HCT116 (cell line): ENCODE data around the gene KRTAP10-7. TPM values are rescaled to one million over a fixed set of nuclear protein-coding genes. Genes with fewer than 3 reads are reported as not detected.

Experiments used
- ATAC-seq: fragments of 200-7000 bp; cut with Tn5 transposase; 2 replicates; pipeline ENCODE4 v1.9.1; 2020; ENCODE audit warnings: mild to moderate bottlenecking, moderate library complexity
- BruUV-seq: library from RNA; stranded (reverse); fragments of 400-500 nt; replicated peaks from 2 replicates; lab custom pipeline; 2021; lab: Mats Ljungman, UMichigan
- CTCF ChIA-PET: fragments of 300-600 bp; sonication (Branson Sonifier 250); formaldehyde crosslinking; loops from one replicate; lab custom pipeline; 2021; ENCODE audit warnings: antibody characterized with exemption; lab: Charles Lee
- POLR2A ChIA-PET: fragments of 300-600, 350-600 bp; sonication (Branson Sonifier 250); formaldehyde crosslinking; loops from one replicate; lab custom pipeline; 2021; ENCODE audit warnings: antibody characterized with exemption; lab: Charles Lee
- RAD21 ChIA-PET, 2 experiments: fragments of 300-600 bp; sonication (Branson Sonifier 250); formaldehyde crosslinking; loops; one replicate each; lab custom pipeline; 2023; ENCODE audit warnings: low total read pairs in 2 of 2; ENCODE audit not compliant: uncharacterized antibody in 2 of 2, unreplicated experiment in 2 of 2, low non-redundant PET in 1 of 2; lab: Charles Lee
- DNase-seq: peaks from one replicate; pipeline ENCODE4 v3.0.0-alpha.2; 2010; ENCODE audit warnings: low read depth, low spot score
- H2AFZ ChIP-seq: fragments of 200-600 bp; shearing (Covaris generic), sonication (generic); 2 replicates; pipeline ENCODE4 v1.6.1; 2017; ENCODE audit warnings: low read depth, mixed run types, mixed read lengths, antibody characterized with exemption, low read length; ENCODE audit not compliant: poor library complexity, severe bottlenecking
- H3K27ac ChIP-seq: 2 replicates; pipeline ENCODE4 v1.5.1; 2012; ENCODE audit warnings: low read depth, low read length
- H3K27me3 ChIP-seq: fragments of 200-600 bp; sonication (generic); 2 replicates; pipeline ENCODE4 v1.6.1; 2016; ENCODE audit warnings: mixed run types, low read length, mixed read lengths; ENCODE audit not compliant: insufficient read depth
- H3K36me3 ChIP-seq, 2 experiments: fragments of 200-500 bp in 1 of 2; fragments of 200-600 bp in 1 of 2; sonication (Bioruptor generic) in 1 of 2; sonication (generic) in 1 of 2; 2 replicates each; pipeline versions ENCODE4 v1.5.1 to v1.6.1; 2014 to 2016; ENCODE audit warnings: low read length in 2 of 2, inconsistent platforms in 1 of 2, mixed read lengths in 1 of 2, mixed run types in 1 of 2; ENCODE audit not compliant: insufficient read depth in 2 of 2, control insufficient read depth in 1 of 2
- H3K4me1 ChIP-seq, 2 experiments: fragments of 200-600 bp in 1 of 2; sonication (generic) in 1 of 2; 2 replicates each; pipeline versions ENCODE4 v1.5.1 to v1.6.1; 2012 to 2017; ENCODE audit warnings: low read length in 2 of 2, inconsistent platforms in 1 of 2, mild to moderate bottlenecking in 1 of 2, mixed read lengths in 1 of 2, mixed run types in 1 of 2, moderate library complexity in 1 of 2; ENCODE audit not compliant: insufficient read depth in 2 of 2, control insufficient read depth in 1 of 2
- H3K4me2 ChIP-seq: fragments of 200-600 bp; sonication (generic); 2 replicates; pipeline ENCODE4 v1.6.1; 2017; ENCODE audit warnings: mixed run types, low read length, mixed read lengths
- H3K4me3 ChIP-seq, 2 experiments: fragments of 200-600 bp in 1 of 2; sonication (generic) in 1 of 2; replicated peaks in 1 of 2; 2 replicates each; pipeline ENCODE4 v1.5.1; 2011 to 2016; ENCODE audit warnings: low read length in 2 of 2, control low read depth in 1 of 2, low read depth in 1 of 2, mild to moderate bottlenecking in 1 of 2, mixed read lengths in 1 of 2, mixed run types in 1 of 2
- H3K79me2 ChIP-seq: fragments of 200-600 bp; sonication (generic); 2 replicates; pipeline ENCODE4 v1.6.1; 2017; ENCODE audit warnings: mild to moderate bottlenecking, mixed run types, low read length, moderate library complexity, mixed read lengths; ENCODE audit not compliant: insufficient read depth
- H3K9ac ChIP-seq: fragments of 200-600 bp; sonication (generic); 2 replicates; pipeline ENCODE4 v1.6.1; 2016; ENCODE audit warnings: low read length, mixed read lengths
- H3K9me2 ChIP-seq: fragments of 200-600 bp; sonication (generic), shearing (Covaris generic); 2 replicates; pipeline ENCODE4 v1.6.1; 2017; ENCODE audit warnings: mixed run types, mild to moderate bottlenecking, moderate library complexity; ENCODE audit not compliant: insufficient read depth
- H3K9me3 ChIP-seq, 2 experiments: fragments of 200-500 bp in 1 of 2; fragments of 200-600 bp in 1 of 2; sonication (Bioruptor generic) in 1 of 2; sonication (generic) in 1 of 2; 2 replicates each; pipeline ENCODE4 v1.6.1; 2014 to 2017; ENCODE audit warnings: low read length in 2 of 2, mixed read lengths in 2 of 2, inconsistent platforms in 1 of 2, low read depth in 1 of 2, mild to moderate bottlenecking in 1 of 2, mixed run types in 1 of 2, moderate library complexity in 1 of 2; ENCODE audit not compliant: control insufficient read depth in 1 of 2, insufficient read depth in 1 of 2
- H4K20me1 ChIP-seq: fragments of 200-600 bp; sonication (generic), shearing (Covaris generic); 2 replicates; pipeline ENCODE4 v1.6.1; 2017; ENCODE audit warnings: mixed run types, mild to moderate bottlenecking, moderate library complexity; ENCODE audit not compliant: insufficient read depth
- ATF3 ChIP-seq: IDR thresholded peaks from 2 replicates; pipeline ENCODE4 v1.6.1; 2012
- ELF1 ChIP-seq: IDR thresholded peaks from 2 replicates; pipeline ENCODE4 v1.6.1; 2012; ENCODE audit warnings: low read depth, borderline replicate concordance
- EZH2 ChIP-seq: fragments of 200-600 bp; sonication (generic); IDR thresholded peaks from 2 replicates; pipeline ENCODE4 v1.6.1; 2017; ENCODE audit warnings: antibody characterized with exemption, mixed run types
- JUND ChIP-seq: IDR thresholded peaks from 2 replicates; pipeline ENCODE4 v1.6.1; 2012
- RAD21 ChIP-seq: IDR thresholded peaks from 2 replicates; pipeline ENCODE4 v1.6.1; 2012; ENCODE audit warnings: low read depth, mild to moderate bottlenecking
- ZBTB33 ChIP-seq: IDR thresholded peaks from 2 replicates; pipeline ENCODE4 v1.6.1; 2011; ENCODE audit warnings: mild to moderate bottlenecking, low read length, moderate library complexity; ENCODE audit not compliant: insufficient replicate concordance; ENCODE audit errors: extremely low read depth
- ZFX ChIP-seq: fragments of 450-650 bp; IDR thresholded peaks from 2 replicates; pipeline ENCODE4 v1.6.1; 2017
- intact Hi-C: fragments of 100-400 bp; cut with micrococcal nuclease; formaldehyde crosslinking; loops from 2 replicates; pipeline ENCODE4 v1.10.0; 2022
- total RNA-seq: library from RNA; stranded (reverse); gene quantifications from one replicate; pipeline ENCODE4 v1.2.1, GENCODE V29; 2021; ENCODE audit not compliant: unreplicated experiment

KRTAP10-7 gene
- total RNA-seq, 1 experiment from 2014 or later: not detected

DNA sequence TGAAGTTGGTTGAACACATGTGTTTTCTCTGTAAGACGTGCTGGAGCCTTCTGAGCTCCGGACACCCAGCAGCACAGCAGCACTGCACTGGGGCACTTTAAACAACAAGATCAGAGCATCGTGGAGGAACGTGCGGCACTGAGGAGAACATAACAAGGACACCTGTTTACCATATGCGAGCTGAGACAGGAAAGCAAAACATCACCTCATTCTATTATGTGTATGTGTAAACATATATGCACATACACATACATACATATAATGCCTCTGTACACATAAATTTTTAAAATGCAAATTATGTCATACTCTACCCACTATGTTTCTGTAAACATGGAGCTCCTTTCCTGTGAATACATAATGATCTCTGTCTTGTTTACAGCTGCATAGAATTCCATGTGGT lies 4.9 kb upstream of the KRTAP10-7 start:
- DNase-seq (no peak), ATAC-seq (no peak)
- Histone ChIP-seq H3K9ac (no peak overlapping the region), H3K79me2 (no peaks in the 10 kb centered on the region), H3K36me3 (no peaks in the 10 kb centered on the region), H3K9me3 (no peaks in the 10 kb centered on the region), H3K4me3 (no peak overlapping the region), H4K20me1 (no peaks in the 10 kb centered on the region), H3K9me2 (no peaks in the 10 kb centered on the region), H3K27me3 (no peaks in the 10 kb centered on the region), H3K4me1 (peaks cover 0 to 3% of the 10 kb centered on the region in 2 experiments; a peak in 1 of 4 replicates), H3K4me2 (no peak overlapping the region), H3K27ac (no peak overlapping the region), H2AFZ (no peak overlapping the region)
- CTCF ChIA-PET: no interaction called here
- intact Hi-C loops: no loop called here
- POLR2A ChIA-PET: no interaction called here
- no peak for TF ChIP-seq ZBTB33
- no peak for TF ChIP-seq JUND
- TF ChIP-seq ZFX: no peak
- no peak for TF ChIP-seq EZH2
- no TSS peak for BruUV-seq
- RAD21 ChIA-PET: no interaction called here

DNA sequence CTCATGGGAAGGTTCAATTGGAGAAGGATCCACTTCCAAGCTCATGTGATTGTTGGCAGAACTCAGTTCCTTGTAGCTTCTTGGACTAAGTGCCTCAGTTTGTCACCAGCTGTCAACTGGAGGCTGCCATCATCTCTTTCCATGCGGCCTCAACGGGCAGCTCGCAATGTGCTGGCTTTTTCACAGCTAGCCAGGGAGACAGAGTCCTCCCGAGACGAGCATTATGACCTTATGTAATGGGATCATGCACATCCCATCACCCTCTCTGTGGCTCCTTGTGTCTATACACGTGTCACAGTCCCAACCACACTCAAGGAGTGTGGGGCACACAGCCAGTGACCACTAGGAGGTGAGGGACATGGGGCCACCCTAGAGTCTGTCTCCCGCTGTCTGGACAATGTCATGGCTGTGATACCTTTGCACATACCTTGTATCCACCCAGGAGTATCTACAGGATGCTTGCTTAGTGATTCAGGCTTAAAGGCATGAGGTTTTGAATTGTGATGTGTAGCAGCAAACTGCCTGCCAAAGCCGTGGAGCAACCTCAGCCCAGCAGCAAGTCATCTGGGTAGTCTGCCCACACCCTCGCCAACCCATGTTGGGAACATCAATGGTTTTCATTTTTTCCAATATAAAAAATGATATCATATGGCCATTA lies 4.2 kb upstream of the KRTAP10-7 start:
- H3K27ac ChIP-seq: no peak overlapping the region
- intact Hi-C loops: no loop called here
- H2AFZ ChIP-seq: no peak overlapping the region
- CTCF ChIA-PET: no interaction called here
- no peaks in the 10 kb centered on the region for H4K20me1 ChIP-seq
- H3K9me3 ChIP-seq: no peaks in the 10 kb centered on the region
- H3K9ac ChIP-seq: no peak overlapping the region
- POLR2A ChIA-PET: no interaction called here
- RAD21 ChIA-PET: interaction anchor here in 1 of 2 experiments (0.6 kb wide), 1 partner anchor 87 kb away, joined by 5 read pairs; no protein-coding TSS in a partner anchor
- H3K4me2 ChIP-seq: no peak overlapping the region
- no peaks in the 10 kb centered on the region for H3K79me2 ChIP-seq
- H3K27me3 ChIP-seq: no peaks in the 10 kb centered on the region
- BruUV-seq: no TSS peak
- no peaks in the 10 kb centered on the region for H3K36me3 ChIP-seq
- no peak overlapping the region for H3K4me3 ChIP-seq
- TF ChIP-seq JUND (no peak), ZFX (no peak), RAD21 (no peak), ZBTB33 (no peak), ELF1 (no peak), ATF3 (no peak)
- no peak for DNase-seq
- no peak for ATAC-seq
- no peaks in the 10 kb centered on the region for H3K9me2 ChIP-seq
- peaks cover 0 to 3% of the 10 kb centered on the region in 2 experiments; a peak in 1 of 4 replicates for H3K4me1 ChIP-seq
